A673 (cell line): ENCODE measurements around the gene ATP4A. TPM values are rescaled to one million over a fixed set of nuclear protein-coding genes. Genes with fewer than 3 reads are reported as not detected.

Experiments
- BruUV-seq: library from RNA; stranded (reverse); fragments of 400-500 nt; replicated peaks from 2 replicates; lab custom pipeline; 2021; lab: Mats Ljungman, UMichigan
- CTCF ChIA-PET: fragments of 300-600 bp; sonication (Branson Sonifier 250); formaldehyde crosslinking; loops from one replicate; lab custom pipeline; 2022; ENCODE audit warnings: antibody characterized with exemption; lab: Charles Lee
- POLR2A ChIA-PET: fragments of 300-600 bp; sonication (Branson Sonifier 250); formaldehyde crosslinking; loops from one replicate; lab custom pipeline; 2022; ENCODE audit warnings: antibody characterized with exemption; ENCODE audit not compliant: low non-redundant PET; lab: Charles Lee
- DNase-seq: peaks from one replicate; pipeline ENCODE4 v3.0.0-alpha.2; 2015; ENCODE audit warnings: low spot score
- H3K27ac ChIP-seq: fragments of 200-600 bp; sonication (generic); 2 replicates; pipeline ENCODE4 v1.5.1; 2016; ENCODE audit warnings: mixed run types, low read depth, mild to moderate bottlenecking, mixed read lengths, antibody characterized with exemption, low read length; ENCODE audit not compliant: poor library complexity, severe bottlenecking
- H3K27me3 ChIP-seq: fragments of 200-600 bp; sonication (generic); replicated peaks from 2 replicates; pipeline ENCODE4 v1.6.1; 2017; ENCODE audit warnings: mixed run types, low read depth, mild to moderate bottlenecking, mixed read lengths, antibody characterized with exemption, low read length; ENCODE audit not compliant: insufficient read depth, poor library complexity
- H3K36me3 ChIP-seq: fragments of 200-600 bp; sonication (generic); 2 replicates; pipeline ENCODE4 v1.6.1; 2016; ENCODE audit warnings: mixed run types, mild to moderate bottlenecking, mixed read lengths, antibody characterized with exemption, low read length; ENCODE audit not compliant: insufficient read depth, poor library complexity, severe bottlenecking
- H3K4me1 ChIP-seq: fragments of 200-600 bp; sonication (generic); 2 replicates; pipeline ENCODE4 v1.6.1; 2017; ENCODE audit warnings: mixed run types, mild to moderate bottlenecking, mixed read lengths, antibody characterized with exemption, low read length; ENCODE audit not compliant: insufficient read depth, poor library complexity, severe bottlenecking
- H3K4me3 ChIP-seq: fragments of 200-600 bp; sonication (generic); 2 replicates; pipeline ENCODE4 v1.5.1; 2016; ENCODE audit warnings: low read depth, mixed run types, mild to moderate bottlenecking, mixed read lengths, low read length; ENCODE audit not compliant: poor library complexity, severe bottlenecking
- H3K9me3 ChIP-seq: fragments of 200-600 bp; sonication (generic); 2 replicates; pipeline ENCODE4 v1.6.1; 2016; ENCODE audit warnings: mixed run types, low read depth, mild to moderate bottlenecking, mixed read lengths, antibody characterized with exemption, low read length; ENCODE audit not compliant: poor library complexity, severe bottlenecking
- CTCF ChIP-seq: fragments of 300-800, 200-600 bp; sonication (generic); conservative IDR thresholded peaks from 2 replicates; pipeline ENCODE4 v1.5.1; 2017; ENCODE audit warnings: low read depth, mild to moderate bottlenecking, antibody characterized with exemption, low read length, moderate library complexity, mixed read lengths
- EZH2 ChIP-seq: fragments of 200-600 bp; sonication (generic); IDR thresholded peaks from 2 replicates; pipeline ENCODE4 v1.6.1; 2017; ENCODE audit warnings: borderline replicate concordance, low read depth, mild to moderate bottlenecking, mixed read lengths, antibody characterized with exemption, low read length; ENCODE audit not compliant: poor library complexity, severe bottlenecking
- intact Hi-C: fragments of 100-400 bp; cut with micrococcal nuclease; formaldehyde crosslinking; loops from one replicate; pipeline ENCODE4 v1.10.0; 2022; ENCODE audit not compliant: unreplicated experiment
- total RNA-seq: library from RNA; stranded (reverse); gene quantifications from 2 replicates; pipeline ENCODE4 v1.2.3, GENCODE V29; 2021

Gene ATP4A
- total RNA-seq, 1 experiment from 2014 or later = not detected

GRCh38 chr19:35552534-35553384 lies 10.7 kb downstream of the ATP4A start:
- CTCF ChIA-PET = no interaction called here
- H3K27me3 ChIP-seq = no peaks in the 10 kb centered on the region
- H3K27ac ChIP-seq = no peak overlapping the region
- no peaks in the 10 kb centered on the region for H3K9me3 ChIP-seq
- H3K36me3 ChIP-seq = no peaks in the 10 kb centered on the region
- H3K4me3 ChIP-seq = no peak overlapping the region
- BruUV-seq = no TSS peak
- TF ChIP-seq EZH2 = no peak
- no peak for DNase-seq
- intact Hi-C loops = no loop called here
- H3K4me1 ChIP-seq = no peaks in the 10 kb centered on the region
- POLR2A ChIA-PET = no interaction called here

GRCh38 chr19:35551091-35551810 lies 12.2 kb downstream of the ATP4A start:
- intact Hi-C loops = no loop called here
- CTCF ChIA-PET = no interaction called here
- no peak for DNase-seq
- POLR2A ChIA-PET = no interaction called here
- H3K27me3 ChIP-seq = no peaks in the 10 kb centered on the region
- no peak for TF ChIP-seq CTCF
- no peak for TF ChIP-seq EZH2
- H3K36me3 ChIP-seq = no peaks in the 10 kb centered on the region
- BruUV-seq = no TSS peak
- no peak overlapping the region for H3K4me3 ChIP-seq
- H3K9me3 ChIP-seq = no peaks in the 10 kb centered on the region
- H3K27ac ChIP-seq = no peak overlapping the region
- H3K4me1 ChIP-seq = peaks cover 4% of the 10 kb centered on the region

- TF ChIP-seq CTCF = no peak
- TF ChIP-seq EZH2 = no peak
- BruUV-seq = no TSS peak
- ChIA-PET CTCF (interaction anchor here (0.5 kb wide), 1 partner anchor 28 kb away, joined by 7 read pairs; no protein-coding TSS in a partner anchor), POLR2A (no interaction called here)
- DNase-seq = no peak
- Histone ChIP-seq H3K27ac (no peak overlapping the region), H3K4me1 (peaks cover 4% of the 10 kb centered on the region), H3K9me3 (no peaks in the 10 kb centered on the region), H3K4me3 (no peak overlapping the region), H3K36me3 (no peaks in the 10 kb centered on the region), H3K27me3 (no peaks in the 10 kb centered on the region)
- intact Hi-C loops = loop anchor here (2.0 kb wide), 1 partner anchor 167 kb away; no protein-coding TSS in a partner anchor
These were observed 13.5 kb downstream of the ATP4A start for GRCh38 chr19:35549879-35550523.
